Measurements from ENCODE around the gene IRGM.
"Not testable (repeated sequence)": the region's sequence is repeated elsewhere in the genome, so short reads cannot be mapped to it uniquely, and the experiment has no call there.

DNA sequence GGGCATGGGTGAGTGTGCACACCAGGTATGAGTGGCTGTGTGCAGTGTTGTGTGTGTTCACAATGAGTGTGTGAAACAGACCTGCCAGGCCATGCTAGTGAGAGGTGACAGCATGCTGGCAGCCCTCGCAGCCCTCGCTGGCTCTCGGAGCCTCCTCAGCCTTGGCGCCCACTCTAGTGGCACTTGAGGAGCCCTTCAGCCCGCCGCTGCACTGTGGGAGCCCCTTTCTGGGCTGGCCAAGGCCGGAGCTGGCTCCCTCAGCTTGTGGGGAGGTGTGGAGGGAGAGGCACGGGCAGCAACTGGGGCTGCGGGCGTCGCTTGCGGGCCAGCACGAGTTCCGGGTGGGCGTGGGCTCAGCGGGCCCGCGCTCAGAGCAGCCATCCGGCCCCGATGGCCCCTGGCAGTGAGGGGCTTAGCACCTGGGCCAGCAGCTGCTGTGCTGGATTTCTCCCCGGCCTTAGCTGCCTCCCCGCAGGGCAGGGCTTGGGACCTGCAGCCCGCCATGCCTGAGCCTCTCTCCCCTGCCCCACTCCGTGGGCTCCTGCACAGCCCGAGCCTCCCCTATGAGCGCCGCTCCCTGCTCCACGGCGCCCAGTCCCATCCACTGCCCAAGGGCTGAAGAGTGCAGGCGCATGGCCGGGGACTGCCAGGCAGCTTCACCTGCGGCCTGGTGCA lies 999 bp upstream of the IRGM start:
- TF ChIP-seq, protein P1, sequence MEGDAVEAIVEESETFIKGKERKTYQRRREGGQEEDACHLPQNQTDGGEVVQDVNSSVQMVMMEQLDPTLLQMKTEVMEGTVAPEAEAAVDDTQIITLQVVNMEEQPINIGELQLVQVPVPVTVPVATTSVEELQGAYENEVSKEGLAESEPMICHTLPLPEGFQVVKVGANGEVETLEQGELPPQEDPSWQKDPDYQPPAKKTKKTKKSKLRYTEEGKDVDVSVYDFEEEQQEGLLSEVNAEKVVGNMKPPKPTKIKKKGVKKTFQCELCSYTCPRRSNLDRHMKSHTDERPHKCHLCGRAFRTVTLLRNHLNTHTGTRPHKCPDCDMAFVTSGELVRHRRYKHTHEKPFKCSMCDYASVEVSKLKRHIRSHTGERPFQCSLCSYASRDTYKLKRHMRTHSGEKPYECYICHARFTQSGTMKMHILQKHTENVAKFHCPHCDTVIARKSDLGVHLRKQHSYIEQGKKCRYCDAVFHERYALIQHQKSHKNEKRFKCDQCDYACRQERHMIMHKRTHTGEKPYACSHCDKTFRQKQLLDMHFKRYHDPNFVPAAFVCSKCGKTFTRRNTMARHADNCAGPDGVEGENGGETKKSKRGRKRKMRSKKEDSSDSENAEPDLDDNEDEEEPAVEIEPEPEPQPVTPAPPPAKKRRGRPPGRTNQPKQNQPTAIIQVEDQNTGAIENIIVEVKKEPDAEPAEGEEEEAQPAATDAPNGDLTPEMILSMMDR (IDR thresholded peaks at IDR 0.05) = not testable (repeated sequence)
- not testable (repeated sequence) for TF ChIP-seq POLR2A, EP300 (IDR thresholded peaks at IDR 0.05)

All from tibial nerve (tissue), 4 donors.